Endothelial cell of umbilical vein (primary cell): ENCODE data around the gene WSB1. TPM values are rescaled to one million over a fixed set of nuclear protein-coding genes. Genes with fewer than 3 reads are reported as not detected.

Source experiments
- BruUV-seq: library from RNA; stranded (reverse); fragments of 400-500 nt; replicated peaks from 2 replicates; lab custom pipeline; 2021; lab: Mats Ljungman, UMichigan
- CTCF ChIA-PET: fragments of 300-600, 350-600 bp; sonication (Branson Sonifier 250); formaldehyde crosslinking; loops from one replicate; lab custom pipeline; 2021; ENCODE audit warnings: antibody characterized with exemption, inconsistent platforms; lab: Charles Lee
- POLR2A ChIA-PET: fragments of 300-600, 350-600 bp; sonication (Branson Sonifier 250); formaldehyde crosslinking; loops from one replicate; lab custom pipeline; 2021; ENCODE audit warnings: antibody characterized with exemption, inconsistent platforms; lab: Charles Lee
- DNase-seq: peaks from one replicate; pipeline ENCODE4 v3.0.0-alpha.2; 2011; ENCODE audit warnings: low read depth, low spot score
- FAIRE-seq: peaks from 2 replicates; lab custom pipeline; 2011; peaks lifted over from hg19 to GRCh38; lab: Jason Lieb, UNC
- H2AFZ ChIP-seq: 2 replicates; pipeline ENCODE4 v1.6.0; 2012; ENCODE audit warnings: low read depth, low read length, control low read depth, inconsistent platforms
- H3K27ac ChIP-seq: 2 replicates; pipeline ENCODE4 v1.5.1; 2011; ENCODE audit warnings: low read depth, mild to moderate bottlenecking, control low read depth, low read length, moderate library complexity; ENCODE audit not compliant: insufficient read depth
- H3K27me3 ChIP-seq, 2 experiments: 2 replicates each; pipeline versions ENCODE4 v1.6.0 to v1.6.1; 2011; ENCODE audit warnings: low read length in 2 of 2, mixed read lengths in 1 of 2; ENCODE audit not compliant: control insufficient read depth in 2 of 2, insufficient read depth in 2 of 2
- H3K36me3 ChIP-seq, 2 experiments: 2 replicates in 1 of 2; 3 replicates in 1 of 2; pipeline ENCODE4 v1.5.1; 2011; ENCODE audit warnings: low read length in 2 of 2, mild to moderate bottlenecking in 1 of 2, moderate library complexity in 1 of 2; ENCODE audit not compliant: control insufficient read depth in 2 of 2, insufficient read depth in 2 of 2; ENCODE audit errors: extremely low read depth in 1 of 2
- H3K4me1 ChIP-seq: 3 replicates; pipeline ENCODE4 v1.5.1; 2011; ENCODE audit warnings: mild to moderate bottlenecking, low read length; ENCODE audit not compliant: control insufficient read depth, insufficient read depth; ENCODE audit errors: extremely low read depth
- H3K4me2 ChIP-seq: 2 replicates; pipeline ENCODE4 v1.6.1; 2011; ENCODE audit warnings: low read length, control low read depth, mixed read lengths; ENCODE audit not compliant: insufficient read depth
- H3K4me3 ChIP-seq, 3 experiments: fragments of 200-600 bp in 1 of 3; sonication (generic), shearing (Covaris generic) in 1 of 3; replicated peaks in 1 of 3; 2 replicates each; pipeline ENCODE4 v1.5.1; 2011 to 2016; ENCODE audit warnings: control low read depth in 3 of 3, low read length in 3 of 3, mild to moderate bottlenecking in 2 of 3, inconsistent platforms in 1 of 3, low read depth in 1 of 3, moderate library complexity in 1 of 3; ENCODE audit not compliant: insufficient read depth in 1 of 3
- H3K79me2 ChIP-seq: 2 replicates; pipeline ENCODE4 v1.6.0; 2012; ENCODE audit warnings: low read length, inconsistent platforms; ENCODE audit not compliant: control insufficient read depth, insufficient read depth
- H3K9ac ChIP-seq: replicated peaks from 2 replicates; pipeline ENCODE3; 2011; ENCODE audit warnings: low read length, control low read depth; ENCODE audit not compliant: insufficient read depth; ENCODE audit errors: extremely low read depth
- H3K9me1 ChIP-seq: replicated peaks from 3 replicates; pipeline ENCODE4 v1.6.0; 2011; ENCODE audit warnings: mild to moderate bottlenecking, low read length; ENCODE audit not compliant: control insufficient read depth, insufficient read depth; ENCODE audit errors: extremely low read depth
- H3K9me3 ChIP-seq: replicated peaks from 2 replicates; pipeline ENCODE4 v1.5.1; 2012; ENCODE audit warnings: low read length, inconsistent platforms; ENCODE audit not compliant: control insufficient read depth, insufficient read depth
- H4K20me1 ChIP-seq: replicated peaks from 2 replicates; pipeline ENCODE3; 2011; ENCODE audit warnings: mild to moderate bottlenecking, low read length; ENCODE audit not compliant: control insufficient read depth, insufficient read depth; ENCODE audit errors: extremely low read depth
- EZH2 ChIP-seq: IDR thresholded peaks from 2 replicates; pipeline ENCODE4 v1.6.1; 2012; ENCODE audit warnings: borderline replicate concordance, low read depth, mild to moderate bottlenecking, moderate library complexity, low read length, inconsistent platforms; ENCODE audit not compliant: severe bottlenecking
- FOS ChIP-seq: IDR thresholded peaks from 2 replicates; pipeline ENCODE4 v1.6.1; 2011; ENCODE audit warnings: mild to moderate bottlenecking, low read length, moderate library complexity, borderline replicate concordance; ENCODE audit not compliant: insufficient read depth
- GATA2 ChIP-seq: IDR thresholded peaks from 2 replicates; pipeline ENCODE4 v1.7.0; 2011; ENCODE audit warnings: low read depth, mild to moderate bottlenecking, moderate library complexity, mixed read lengths, low read length; ENCODE audit not compliant: insufficient read length, insufficient read depth
- JUN ChIP-seq: IDR thresholded peaks from 2 replicates; pipeline ENCODE4 v1.6.1; 2011; ENCODE audit warnings: borderline replicate concordance, low read depth; ENCODE audit not compliant: insufficient read length, insufficient read depth
- MAX ChIP-seq: IDR thresholded peaks from 2 replicates; pipeline ENCODE4 v1.6.1; 2011; ENCODE audit not compliant: insufficient read depth, insufficient read length
- MYC ChIP-seq: IDR thresholded peaks from one replicate; pipeline ENCODE4 v1.6.1; 2011; ENCODE audit warnings: mild to moderate bottlenecking, low read depth, low read length
- POLR2A ChIP-seq: IDR thresholded peaks from 2 replicates; pipeline ENCODE4 v1.6.1; 2012; ENCODE audit warnings: low read depth, mild to moderate bottlenecking, control low read depth, low read length
- POLR2AphosphoS5 ChIP-seq: IDR thresholded peaks from 2 replicates; pipeline ENCODE4 v1.6.1; 2012; ENCODE audit warnings: low read depth, mild to moderate bottlenecking, control low read depth, low read length, moderate library complexity; ENCODE audit not compliant: insufficient read depth
- dilution Hi-C: fragments of 300-500 bp; cut with MboI; formaldehyde crosslinking; loops from one replicate; pipeline ENCODE4 v1.15.0; 2019; ENCODE audit warnings: low sequenced_read_pairs; ENCODE audit not compliant: extremely low pct_ligation_motif_present
- intact Hi-C: fragments of 100-400 bp; cut with micrococcal nuclease; formaldehyde crosslinking; loops from one replicate; pipeline ENCODE4 v1.10.0; 2022
- polyA plus RNA-seq, 4 experiments: library from polyadenylated mRNA; depleted of rRNA in 3 of 4; stranded (reverse) in 3 of 4; unstranded in 1 of 4; fragments of >200 nt; gene quantifications; 2 replicates each; pipeline versions ENCODE4 v1.2.1 to v1.2.3, GENCODE V29; 2011 to 2012; ENCODE audit warnings: missing spikeins in 1 of 4
- total RNA-seq: library from RNA; stranded (reverse); gene quantifications from 2 replicates; pipeline ENCODE4 v1.2.3, GENCODE V29; 2021
- TF ChIP-seq, protein P1 (sequence below), 2 donors: IDR thresholded peaks; 1 replicate in 1 of 2; 2 replicates in 1 of 2; pipeline ENCODE4 v1.5.1; 2011; ENCODE audit warnings: low read length in 2 of 2, mild to moderate bottlenecking in 2 of 2, moderate library complexity in 2 of 2, control low read depth in 1 of 2, inconsistent platforms in 1 of 2, low read depth in 1 of 2; ENCODE audit not compliant: insufficient read depth in 1 of 2; ENCODE audit errors: extremely low read depth in 1 of 2

The WSB1 gene
- total and polyA plus RNA-seq, 2 donors (not counting 3 experiments of a cell fraction or from before 2014, with no cell fraction given) = 471 to 736 TPM

GRCh38 chr17:27349540-27350021 lies 55.7 kb downstream of the WSB1 start:
- ChIA-PET POLR2A (no interaction called here), CTCF (interaction anchor here (0.7 to 1.9 kb wide), 9 partner anchors 9 to 250 kb away, joined by 3 to 17 read pairs (median 5); partner anchors contain the start of gene WSB1)
- FAIRE-seq = peak; percentile 8
- no peaks in the 10 kb centered on the region for H3K27me3 ChIP-seq
- H3K4me1 ChIP-seq = peaks cover 59% of the 10 kb centered on the region
- dilution Hi-C loops (no loop called here), intact Hi-C loops (loop anchor here (5.0 kb wide), 2 partner anchors 102 to 303 kb away; no protein-coding TSS in a partner anchor)
- no TSS peak for BruUV-seq
- TF ChIP-seq FOS = no peak
- no peak for TF ChIP-seq EZH2
- no peak for TF ChIP-seq POLR2AphosphoS5
- TF ChIP-seq MYC = no peak
- TF ChIP-seq, protein P1, sequence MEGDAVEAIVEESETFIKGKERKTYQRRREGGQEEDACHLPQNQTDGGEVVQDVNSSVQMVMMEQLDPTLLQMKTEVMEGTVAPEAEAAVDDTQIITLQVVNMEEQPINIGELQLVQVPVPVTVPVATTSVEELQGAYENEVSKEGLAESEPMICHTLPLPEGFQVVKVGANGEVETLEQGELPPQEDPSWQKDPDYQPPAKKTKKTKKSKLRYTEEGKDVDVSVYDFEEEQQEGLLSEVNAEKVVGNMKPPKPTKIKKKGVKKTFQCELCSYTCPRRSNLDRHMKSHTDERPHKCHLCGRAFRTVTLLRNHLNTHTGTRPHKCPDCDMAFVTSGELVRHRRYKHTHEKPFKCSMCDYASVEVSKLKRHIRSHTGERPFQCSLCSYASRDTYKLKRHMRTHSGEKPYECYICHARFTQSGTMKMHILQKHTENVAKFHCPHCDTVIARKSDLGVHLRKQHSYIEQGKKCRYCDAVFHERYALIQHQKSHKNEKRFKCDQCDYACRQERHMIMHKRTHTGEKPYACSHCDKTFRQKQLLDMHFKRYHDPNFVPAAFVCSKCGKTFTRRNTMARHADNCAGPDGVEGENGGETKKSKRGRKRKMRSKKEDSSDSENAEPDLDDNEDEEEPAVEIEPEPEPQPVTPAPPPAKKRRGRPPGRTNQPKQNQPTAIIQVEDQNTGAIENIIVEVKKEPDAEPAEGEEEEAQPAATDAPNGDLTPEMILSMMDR (IDR thresholded peaks at IDR 0.05; ENCODE audit: extremely low read depth in 1 of 2, insufficient read depth in 1 of 2, low read depth in 1 of 2, low read length in 2 of 2) = no peak
- TF ChIP-seq MAX = no peak
- TF ChIP-seq POLR2A = no peak
- TF ChIP-seq GATA2 = no peak
- TF ChIP-seq JUN = no peak
- H3K9me1 ChIP-seq = no peaks in the 10 kb centered on the region
- DNase-seq = no peak
- H3K4me3 ChIP-seq = peak overlapping the region in 1 of 3 experiments; percentile 27
- H3K27ac ChIP-seq = peak overlapping the region; percentile 73
- no peaks in the 10 kb centered on the region for H4K20me1 ChIP-seq
- no peaks in the 10 kb centered on the region for H3K9me3 ChIP-seq
- no peaks in the 10 kb centered on the region for H3K36me3 ChIP-seq
- H3K9ac ChIP-seq = peak overlapping the region; percentile 57
- H3K4me2 ChIP-seq = no peak overlapping the region
- H3K79me2 ChIP-seq = no peaks in the 10 kb centered on the region
- peak overlapping the region; percentile 74 for H2AFZ ChIP-seq
